Left lung (tissue), 10 donors: ENCODE measurements around the gene TRMT112. TPM values are rescaled to one million over a fixed set of nuclear protein-coding genes. Genes with fewer than 3 reads are reported as not detected.

Experiments
- ATAC-seq: fragments of 200-7000 bp; cut with Tn5 transposase; one replicate; pipeline ENCODE4 v1.9.1; 2020; ENCODE audit warnings: moderate library complexity
- DNase-seq, 4 donors: peaks; one replicate each; pipeline ENCODE4 v3.0.0-alpha.2; 2013 to 2020
- H3K27ac ChIP-seq, 2 donors: fragments of 200-600 bp; sonication (generic) in 1 of 2; one replicate each; pipeline versions ENCODE4 v1.5.0 to v1.8.0; 2020 to 2021
- H3K27me3 ChIP-seq, 2 donors: fragments of 200-600 bp; sonication (generic) in 1 of 2; one replicate each; pipeline versions ENCODE4 v1.5.0 to v1.8.0; 2020 to 2021
- H3K36me3 ChIP-seq, 2 donors: fragments of 200-600 bp; sonication (generic) in 1 of 2; one replicate each; pipeline versions ENCODE4 v1.5.0 to v1.8.0; 2020 to 2021
- H3K4me1 ChIP-seq, 2 donors: fragments of 200-600 bp; one replicate each; pipeline ENCODE4 v1.8.0; 2021
- H3K4me3 ChIP-seq, 2 donors: fragments of 200-600 bp; sonication (generic) in 1 of 2; one replicate each; pipeline versions ENCODE4 v1.5.0 to v1.8.0; 2020 to 2021; ENCODE audit warnings: mild to moderate bottlenecking in 1 of 2
- H3K9me3 ChIP-seq, 2 donors: fragments of 200-600 bp; sonication (generic) in 1 of 2; one replicate each; pipeline versions ENCODE4 v1.5.0 to v1.8.0; 2020 to 2021
- intact Hi-C, 2 donors: fragments of 100-400 bp; cut with DNase I; formaldehyde crosslinking; loops; one replicate each; pipeline versions ENCODE4 v1.11.2 to v1.14.2; 2022
- polyA plus RNA-seq, 6 donors: library from polyadenylated mRNA; unstranded; fragments of 120-200 nt; gene quantifications; one replicate each; pipeline ENCODE4 v1.2.1, GENCODE V29; 2013; ENCODE audit not compliant: insufficient read length in 6 of 6
- total RNA-seq, 2 donors: library from RNA; stranded (reverse); fragmentation: NEBNext Ultra II Directional; extraction: Animal tissue kit (Norgen Biotek cat#: 25700); gene quantifications; one replicate each; pipeline ENCODE4 v1.2.1, GENCODE V29; 2021
- TF ChIP-seq, protein P1 (sequence below), 2 donors: fragments of 200-600 bp; sonication (generic) in 1 of 2; IDR thresholded peaks; one replicate each; pipeline versions ENCODE4 v1.5.0 to v1.8.0; 2021; ENCODE audit warnings: antibody characterized with exemption in 2 of 2
- donor health status: DM: no; HTN: yes; CAD: no.
- donor health status: DM: no; HTN: no; CAD: no.

The TRMT112 gene
- total and polyA plus RNA-seq, 8 donors, result 178 to 252 (median 219) TPM

DNA sequence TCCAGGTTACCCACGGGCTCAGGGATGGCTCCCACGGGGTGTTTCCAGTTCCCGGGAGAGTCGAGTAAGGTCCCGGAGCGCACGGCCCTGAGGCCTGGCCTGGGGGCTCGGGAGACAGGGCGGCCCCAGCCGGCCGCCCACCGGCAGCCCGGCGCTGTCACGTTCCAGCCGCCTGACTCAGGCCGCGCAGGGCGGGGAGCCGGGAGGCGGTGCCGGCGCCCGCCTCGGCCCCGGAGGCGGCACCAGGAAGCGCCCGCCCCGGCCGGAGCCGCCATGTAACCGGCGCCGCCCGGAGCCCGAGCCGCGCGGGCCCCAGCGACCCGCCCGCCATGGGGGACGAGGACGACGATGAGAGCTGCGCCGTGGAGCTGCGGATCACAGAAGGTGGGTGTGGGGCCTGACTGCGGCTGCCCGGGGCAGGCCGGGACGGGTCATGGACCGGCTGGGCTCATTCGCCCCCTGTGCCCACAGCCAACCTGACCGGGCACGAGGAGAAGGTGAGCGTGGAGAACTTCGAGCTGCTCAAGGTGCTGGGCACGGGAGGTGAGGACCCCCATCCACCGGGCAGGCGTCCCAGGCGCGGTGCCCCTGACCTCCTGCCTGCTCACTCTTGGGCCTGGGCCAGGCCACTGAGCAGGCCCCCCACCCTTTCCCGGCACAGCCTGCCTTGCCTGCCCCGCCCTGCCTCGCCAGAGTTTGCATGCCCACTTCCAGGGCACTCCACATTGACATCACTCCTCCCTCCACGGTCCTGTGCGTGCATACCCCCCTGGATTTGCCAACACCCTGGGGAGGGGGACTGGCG is 41.8 kb upstream of the TRMT112 start, which contains the start of gene RPS6KA4:
Gene RPS6KA4, plus strand, starts transcription at position 256 of the 805 bp plus-strand sequence. Its CDS starts 74 bp downstream, at position 330.
- peaks cover 0 to 51% of the 10 kb centered on the region in 2 donors for H3K36me3 ChIP-seq
- ATAC-seq, result peak; percentile 86
- peaks cover 19 to 50% of the 10 kb centered on the region in 2 donors for H3K4me1 ChIP-seq
- H3K27me3 ChIP-seq, result no peaks in the 10 kb centered on the region
- intact Hi-C loops, result no loop called here
- no peaks in the 10 kb centered on the region for H3K9me3 ChIP-seq
- H3K4me3 ChIP-seq, result peak within 1 kb of the TSS; percentile 86 to 94
- peak within 1 kb of the TSS; percentile 87 for H3K27ac ChIP-seq
- DNase-seq, result peak; percentile 55 to 94 (median 72)
- TF ChIP-seq, protein P1, sequence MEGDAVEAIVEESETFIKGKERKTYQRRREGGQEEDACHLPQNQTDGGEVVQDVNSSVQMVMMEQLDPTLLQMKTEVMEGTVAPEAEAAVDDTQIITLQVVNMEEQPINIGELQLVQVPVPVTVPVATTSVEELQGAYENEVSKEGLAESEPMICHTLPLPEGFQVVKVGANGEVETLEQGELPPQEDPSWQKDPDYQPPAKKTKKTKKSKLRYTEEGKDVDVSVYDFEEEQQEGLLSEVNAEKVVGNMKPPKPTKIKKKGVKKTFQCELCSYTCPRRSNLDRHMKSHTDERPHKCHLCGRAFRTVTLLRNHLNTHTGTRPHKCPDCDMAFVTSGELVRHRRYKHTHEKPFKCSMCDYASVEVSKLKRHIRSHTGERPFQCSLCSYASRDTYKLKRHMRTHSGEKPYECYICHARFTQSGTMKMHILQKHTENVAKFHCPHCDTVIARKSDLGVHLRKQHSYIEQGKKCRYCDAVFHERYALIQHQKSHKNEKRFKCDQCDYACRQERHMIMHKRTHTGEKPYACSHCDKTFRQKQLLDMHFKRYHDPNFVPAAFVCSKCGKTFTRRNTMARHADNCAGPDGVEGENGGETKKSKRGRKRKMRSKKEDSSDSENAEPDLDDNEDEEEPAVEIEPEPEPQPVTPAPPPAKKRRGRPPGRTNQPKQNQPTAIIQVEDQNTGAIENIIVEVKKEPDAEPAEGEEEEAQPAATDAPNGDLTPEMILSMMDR (IDR thresholded peaks at IDR 0.05), result no peak

DNA sequence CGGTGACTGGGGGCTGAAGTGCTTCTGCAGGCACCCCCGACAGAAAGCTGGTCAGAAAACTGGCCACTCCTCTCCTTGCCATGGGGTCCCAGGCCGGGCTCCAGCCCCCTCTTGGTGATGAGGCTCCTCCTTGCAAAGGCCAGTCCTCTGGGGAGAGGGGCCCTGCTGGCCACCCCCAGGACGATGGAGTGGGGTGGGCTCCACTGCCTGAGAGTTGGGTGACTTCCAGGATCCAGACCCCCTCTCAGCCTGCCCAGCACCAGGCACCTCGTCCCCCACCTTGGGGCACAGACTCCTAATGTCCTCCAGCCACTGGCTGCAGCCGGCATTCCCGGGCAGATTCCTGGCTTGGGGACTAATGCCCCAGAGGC is 41.2 kb upstream of the TRMT112 start:
- Histone ChIP-seq H3K27me3 (no peaks in the 10 kb centered on the region), H3K27ac (peak overlapping the region; percentile 87), H3K4me3 (peak overlapping the region; percentile 86 to 94), H3K36me3 (peaks cover 0 to 51% of the 10 kb centered on the region in 2 donors), H3K9me3 (no peaks in the 10 kb centered on the region), H3K4me1 (peaks cover 19 to 50% of the 10 kb centered on the region in 2 donors)
- ATAC-seq (no peak), DNase-seq (peak in 1 of 4 donors; percentile 77)
- TF ChIP-seq, protein P1 (IDR thresholded peaks at IDR 0.05), result no peak
- intact Hi-C loops, result no loop called here

DNA sequence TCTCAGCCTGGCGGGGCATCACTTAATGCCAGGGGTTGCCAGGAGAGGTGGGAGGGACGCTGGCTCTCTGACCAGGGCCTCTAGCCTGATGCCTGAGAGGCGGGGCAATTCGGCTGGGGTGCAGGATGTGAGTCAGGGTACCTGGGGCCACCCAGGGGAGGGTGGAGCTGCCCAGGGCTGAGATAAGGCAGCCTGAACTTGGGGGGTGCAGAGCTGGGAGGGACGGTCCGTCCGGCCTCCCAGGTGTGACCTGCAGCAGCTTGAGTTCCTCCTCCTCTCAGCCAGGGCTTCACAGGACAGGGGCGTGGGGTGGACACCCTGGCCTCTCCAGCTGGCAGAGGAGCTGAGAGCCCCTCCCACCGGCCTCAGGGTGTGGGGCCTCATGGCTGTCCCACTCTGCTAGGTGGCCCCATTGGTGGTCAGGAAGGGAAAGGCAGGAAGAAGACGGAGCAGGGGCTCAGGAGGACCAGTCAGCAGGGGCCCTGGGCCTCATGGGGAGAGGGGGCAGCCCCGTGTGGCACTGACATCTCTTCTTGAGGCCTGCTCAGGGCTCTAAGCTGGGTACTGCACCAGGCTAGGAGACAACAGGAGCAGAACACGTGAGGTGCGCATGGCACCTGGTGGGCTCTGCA is 40.7 kb upstream of the TRMT112 start:
- H3K9me3 ChIP-seq, result no peaks in the 10 kb centered on the region
- DNase-seq (peak in 1 of 4 donors; percentile 78), ATAC-seq (no peak)
- peaks cover 0 to 51% of the 10 kb centered on the region in 2 donors for H3K36me3 ChIP-seq
- TF ChIP-seq, protein P1 (IDR thresholded peaks at IDR 0.05), result no peak
- peaks cover 19 to 50% of the 10 kb centered on the region in 2 donors for H3K4me1 ChIP-seq
- H3K27me3 ChIP-seq, result no peaks in the 10 kb centered on the region
- H3K4me3 ChIP-seq, result peak overlapping the region; percentile 86 to 94
- H3K27ac ChIP-seq, result peak overlapping the region; percentile 87
- intact Hi-C loops, result no loop called here

DNA sequence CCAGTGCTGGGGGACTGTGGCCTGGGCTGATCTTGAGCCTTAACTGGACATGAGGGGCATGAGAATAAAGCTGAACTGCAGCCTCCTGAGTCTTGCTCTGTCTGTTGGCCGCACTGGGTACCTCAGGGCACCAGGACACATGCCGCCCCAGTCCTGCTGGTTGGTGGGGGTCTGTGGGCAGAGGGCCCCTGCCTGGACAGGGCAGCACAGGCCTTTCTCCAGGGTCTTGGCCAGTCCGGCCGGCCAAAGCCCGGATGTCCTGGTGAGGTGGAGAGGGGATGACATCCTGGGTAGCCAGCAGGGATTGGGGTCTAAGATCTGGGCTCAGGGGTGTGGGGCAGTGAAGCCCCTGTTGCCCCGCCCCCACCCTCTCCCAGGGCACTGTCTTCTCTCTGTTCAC is 40.1 kb upstream of the TRMT112 start:
- Histone ChIP-seq H3K27ac (no peak overlapping the region), H3K27me3 (no peaks in the 10 kb centered on the region), H3K9me3 (no peaks in the 10 kb centered on the region), H3K4me3 (no peak overlapping the region), H3K4me1 (peaks cover 19 to 50% of the 10 kb centered on the region in 2 donors), H3K36me3 (peaks cover 0 to 51% of the 10 kb centered on the region in 2 donors)
- intact Hi-C loops, result no loop called here
- no peak for ATAC-seq
- TF ChIP-seq, protein P1 (IDR thresholded peaks at IDR 0.05), result no peak
- peak in 1 of 4 donors; percentile 67 for DNase-seq
